Left lobe of liver (tissue), 2 donors: ENCODE results near the gene LNP1. TPM values are rescaled to one million over a fixed set of nuclear protein-coding genes. Genes with fewer than 3 reads are reported as not detected.
"Not testable (repeated sequence)": the region's sequence is repeated elsewhere in the genome, so short reads cannot be mapped to it uniquely, and the experiment has no call there.

Experiments
- ATAC-seq: fragments of 200-7000 bp; cut with Tn5 transposase; one replicate; pipeline ENCODE4 v1.9.1; 2020; ENCODE audit warnings: mild to moderate bottlenecking, moderate library complexity
- DNase-seq: peaks from one replicate; pipeline ENCODE4 v3.0.0-alpha.2; 2020; ENCODE audit warnings: low spot score
- total RNA-seq: library from RNA; stranded (reverse); gene quantifications from one replicate; pipeline ENCODE4 v1.2.1, GENCODE V29; 2021
- donor health status: DM: no; HTN: no; CAD: no; lungs with moderate emphysema.
- donor health status: DM: no; HTN: yes; CAD: no.

Gene LNP1
- total RNA-seq, 1 donor from 2014 or later, result 2.1 TPM

GRCh38 chr3:100468676-100469075 lies 67.3 kb downstream of the LNP1 start:
- no peak for DNase-seq
- ATAC-seq, result no peak

DNA sequence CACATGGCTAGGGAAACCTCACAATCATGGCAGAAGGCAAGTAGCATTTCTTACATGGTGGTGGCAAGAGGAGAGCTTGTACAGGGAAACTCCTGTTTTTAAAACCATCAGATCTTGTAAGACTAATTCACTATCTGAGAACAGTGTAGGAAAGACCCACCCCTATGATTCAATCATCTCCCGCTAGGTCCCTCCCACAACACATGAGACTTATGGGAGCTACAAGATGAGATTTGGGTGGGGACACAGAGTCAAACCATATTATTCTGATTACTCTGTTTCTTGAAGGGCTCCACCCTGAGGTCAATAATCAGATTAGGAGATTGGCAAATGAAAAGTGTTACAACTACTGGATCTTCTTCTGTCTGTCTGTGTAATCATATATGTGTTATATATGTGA lies 69.6 kb downstream of the LNP1 start:
- DNase-seq (no peak), ATAC-seq (no peak)

GRCh38 chr3:100471444-100471843 lies 70.1 kb downstream of the LNP1 start:
- ATAC-seq (no peak), DNase-seq (no peak)

- not testable (repeated sequence) for ATAC-seq, DNase-seq
These were observed 76.6 kb downstream of the LNP1 start for GRCh38 chr3:100477851-100478360.

DNA sequence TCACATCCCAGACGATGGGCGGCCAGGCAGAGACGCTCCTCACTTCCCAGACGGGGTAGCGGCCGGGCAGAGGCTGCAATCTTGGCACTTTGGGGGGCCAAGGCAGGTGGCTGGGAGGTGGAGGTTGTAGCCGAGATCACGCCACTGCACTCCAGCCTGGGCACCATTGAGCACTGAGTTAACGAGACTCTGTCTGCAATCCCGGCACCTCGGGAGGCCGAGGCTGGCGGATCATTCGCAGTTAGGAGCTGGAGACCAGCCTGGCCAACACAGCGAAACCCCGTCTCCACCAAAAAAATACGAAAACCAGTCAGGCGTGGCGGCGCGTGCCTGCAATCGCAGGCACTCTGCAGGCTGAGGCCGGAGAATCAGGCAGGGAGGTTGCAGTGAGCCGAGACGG lies 77.2 kb downstream of the LNP1 start:
- not testable (repeated sequence) for ATAC-seq, DNase-seq

- DNase-seq (no peak), ATAC-seq (no peak)
These were observed 78.7 kb downstream of the LNP1 start for GRCh38 chr3:100480081-100480480.

DNA sequence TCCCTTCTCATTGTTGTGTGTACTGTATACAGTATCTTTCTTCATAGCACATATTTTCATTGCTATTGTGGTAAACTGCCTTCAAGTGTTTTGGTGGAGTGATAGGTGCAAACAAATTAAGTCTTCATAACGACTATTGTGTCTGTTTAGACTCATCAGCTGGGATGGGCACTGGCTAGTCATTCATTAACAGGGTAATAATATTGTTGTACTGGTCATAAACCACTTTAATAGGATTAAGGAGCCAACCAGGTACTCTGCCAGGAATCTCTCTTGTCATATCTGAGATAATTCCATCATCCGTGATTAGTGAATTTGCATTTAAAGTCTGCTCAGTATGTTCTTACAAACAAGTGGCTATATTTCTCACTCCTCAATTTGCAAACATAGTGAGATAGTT lies 80.8 kb downstream of the LNP1 start:
- DNase-seq, result no peak
- no peak for ATAC-seq

DNA sequence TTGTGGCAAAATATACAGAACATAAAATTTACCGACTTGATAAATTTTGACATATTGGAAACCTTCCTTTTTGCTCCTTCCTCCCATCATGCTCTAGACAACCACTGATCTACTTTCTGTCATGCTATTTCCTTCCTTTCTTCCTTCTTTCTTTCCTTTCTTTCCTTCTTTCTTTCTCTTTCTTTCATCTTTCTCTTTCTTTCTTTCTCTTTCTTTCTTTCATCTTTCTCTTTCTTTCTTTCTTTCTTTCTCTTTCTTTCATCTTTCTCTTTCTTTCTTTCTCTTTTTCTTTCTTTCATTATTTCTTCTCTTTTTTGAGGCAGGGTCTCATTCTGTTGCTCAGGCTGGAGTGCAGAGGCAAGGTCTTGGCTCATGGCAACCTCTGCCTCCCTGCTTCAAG lies 82.2 kb downstream of the LNP1 start:
- ATAC-seq, result no peak
- no peak for DNase-seq

DNA sequence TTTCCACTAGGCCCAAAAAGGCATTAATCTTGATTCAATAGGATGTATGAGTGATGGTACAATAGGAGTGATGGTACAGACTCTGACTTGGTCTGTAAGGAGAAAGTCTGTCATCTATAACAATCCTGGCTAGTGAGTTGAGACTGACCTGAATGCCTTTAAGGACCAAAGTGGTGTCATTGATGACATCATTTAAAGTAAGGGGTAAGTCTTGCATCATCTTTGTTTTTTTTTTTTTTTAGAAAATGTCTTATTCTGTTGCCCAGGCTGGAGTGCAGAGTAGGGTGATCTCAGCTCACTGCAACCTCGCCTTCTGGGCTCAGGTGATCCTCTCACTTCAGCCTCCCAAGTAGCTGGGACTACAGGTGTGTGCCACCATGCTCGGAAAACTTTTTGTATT lies 85.5 kb downstream of the LNP1 start:
- ATAC-seq (no peak), DNase-seq (no peak)

DNA sequence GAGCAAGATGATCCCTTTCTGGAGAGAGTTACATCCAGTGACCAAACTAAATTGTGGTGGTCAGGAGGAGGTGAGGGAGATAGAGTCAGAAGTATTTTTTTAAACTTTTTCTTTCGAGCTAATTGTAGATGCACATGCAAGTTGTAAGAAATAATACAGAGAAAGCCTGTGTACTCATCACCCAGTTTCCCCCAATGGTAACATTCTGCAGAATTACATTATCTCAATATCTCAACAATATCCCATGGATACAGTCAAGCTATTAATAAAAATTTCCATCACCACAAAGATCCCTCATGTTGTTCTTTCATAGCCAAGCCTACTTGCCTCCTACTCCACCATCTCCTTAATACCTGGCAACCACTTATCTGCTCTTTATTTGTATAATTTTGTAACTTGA lies 87.8 kb downstream of the LNP1 start:
- DNase-seq (no peak), ATAC-seq (no peak)

GRCh38 chr3:100492059-100493006 lies 91.0 kb downstream of the LNP1 start, which contains the start of gene TMEM45A:
Gene TMEM45A, plus strand, starts transcription at chr3:100492619. Its CDS starts 62,593 bp downstream, at chr3:100555212.
- DNase-seq (peak; percentile 99), ATAC-seq (peak; percentile 96)

DNA sequence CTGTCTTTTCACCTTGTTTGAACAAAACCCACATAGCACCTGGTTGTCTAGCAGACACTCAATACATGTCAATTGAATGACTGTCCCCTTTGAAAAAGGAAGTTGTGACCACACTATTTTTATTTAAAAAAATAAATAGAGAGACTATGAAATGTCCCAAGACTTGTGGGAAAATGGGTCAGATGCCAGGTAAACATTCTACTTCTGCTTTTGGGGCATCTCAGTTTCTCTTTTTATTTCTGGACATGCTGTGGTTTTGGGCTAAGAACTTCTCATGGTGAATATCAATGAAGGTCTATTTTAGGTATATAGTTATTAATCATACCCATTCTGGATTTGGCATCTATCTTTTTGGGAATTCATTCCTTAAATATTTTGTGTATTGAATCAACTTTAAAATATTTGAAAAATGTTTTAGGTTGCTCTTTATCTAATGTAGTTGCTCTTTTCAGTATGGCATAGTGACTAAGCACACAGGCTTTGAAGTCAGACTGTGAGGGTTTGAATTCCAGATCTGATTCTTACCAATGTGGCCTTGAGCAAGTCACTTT lies 95.4 kb downstream of the LNP1 start:
- no peak for ATAC-seq
- no peak for DNase-seq

GRCh38 chr3:100499651-100500050 lies 98.3 kb downstream of the LNP1 start:
- peak; percentile 66 for ATAC-seq
- no peak for DNase-seq

DNA sequence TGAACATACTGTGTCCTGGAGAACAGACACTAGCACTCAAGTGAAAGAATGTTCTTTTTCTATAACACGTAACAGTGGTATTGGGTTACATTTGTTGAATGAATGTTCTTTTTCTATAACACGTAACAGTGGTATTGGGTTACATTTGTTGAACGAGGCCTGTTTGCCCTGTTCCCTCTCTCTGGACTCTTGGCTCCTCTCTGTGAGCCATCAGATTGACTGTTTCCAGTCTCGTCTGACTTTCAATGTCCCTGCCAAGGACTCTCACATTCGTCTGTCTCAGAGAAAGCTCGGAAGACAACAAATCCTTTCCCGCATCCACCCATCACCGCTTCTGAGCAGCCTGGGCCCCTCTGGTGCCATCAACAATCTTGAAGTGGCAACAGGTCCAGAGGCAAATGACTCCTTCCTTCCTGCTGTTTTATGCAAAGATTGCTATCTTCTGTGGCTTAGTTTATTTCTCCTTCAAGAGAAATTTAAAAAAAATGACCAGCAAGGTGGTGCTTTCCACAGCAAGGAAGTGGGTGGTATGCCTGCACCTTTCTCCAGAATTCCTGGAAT lies 99.1 kb downstream of the LNP1 start:
- ATAC-seq (peak; percentile 86), DNase-seq (no peak)

DNA sequence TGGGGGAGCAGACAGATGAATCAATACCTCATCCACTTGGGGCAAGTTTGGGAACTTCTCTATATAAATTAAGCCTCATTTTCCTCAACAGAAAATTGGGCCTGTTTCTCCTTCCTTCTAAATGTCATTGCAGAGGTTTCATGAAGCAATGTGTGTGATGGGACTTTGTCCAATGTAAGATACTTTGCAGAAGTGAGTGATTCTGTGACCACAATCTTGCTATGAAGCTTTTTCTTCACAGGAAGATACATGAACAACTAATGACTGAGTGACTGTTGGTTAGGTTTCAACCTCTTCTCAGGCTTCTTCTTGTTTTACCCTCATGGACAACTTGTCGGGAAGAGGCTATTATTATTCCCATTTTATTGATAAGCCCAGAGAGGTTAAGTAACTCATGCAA lies 102.1 kb downstream of the LNP1 start:
- DNase-seq (no peak), ATAC-seq (no peak)

Other genes starting within 250 kb of the LNP1 start
- gene TBC1D23, start 140.5 kb upstream of the LNP1 start, total RNA-seq, result 18.5 TPM
- 135 TPM for gene NIT2, start 66.8 kb upstream of the LNP1 start, total RNA-seq
- 27.3 TPM for gene TOMM70, start 450 bp upstream of the LNP1 start, total RNA-seq
- 62.7 TPM for gene TMEM45A, start 91.1 kb downstream of the LNP1 start, total RNA-seq
- 17.0 TPM for gene ADGRG7, start 208.1 kb downstream of the LNP1 start, total RNA-seq